ENCODE results near the gene SLC25A6.
"Not testable (repeated sequence)": the region's sequence is repeated elsewhere in the genome, so short reads cannot be mapped to it uniquely, and the experiment has no call there.

The SLC25A6 gene

DNA sequence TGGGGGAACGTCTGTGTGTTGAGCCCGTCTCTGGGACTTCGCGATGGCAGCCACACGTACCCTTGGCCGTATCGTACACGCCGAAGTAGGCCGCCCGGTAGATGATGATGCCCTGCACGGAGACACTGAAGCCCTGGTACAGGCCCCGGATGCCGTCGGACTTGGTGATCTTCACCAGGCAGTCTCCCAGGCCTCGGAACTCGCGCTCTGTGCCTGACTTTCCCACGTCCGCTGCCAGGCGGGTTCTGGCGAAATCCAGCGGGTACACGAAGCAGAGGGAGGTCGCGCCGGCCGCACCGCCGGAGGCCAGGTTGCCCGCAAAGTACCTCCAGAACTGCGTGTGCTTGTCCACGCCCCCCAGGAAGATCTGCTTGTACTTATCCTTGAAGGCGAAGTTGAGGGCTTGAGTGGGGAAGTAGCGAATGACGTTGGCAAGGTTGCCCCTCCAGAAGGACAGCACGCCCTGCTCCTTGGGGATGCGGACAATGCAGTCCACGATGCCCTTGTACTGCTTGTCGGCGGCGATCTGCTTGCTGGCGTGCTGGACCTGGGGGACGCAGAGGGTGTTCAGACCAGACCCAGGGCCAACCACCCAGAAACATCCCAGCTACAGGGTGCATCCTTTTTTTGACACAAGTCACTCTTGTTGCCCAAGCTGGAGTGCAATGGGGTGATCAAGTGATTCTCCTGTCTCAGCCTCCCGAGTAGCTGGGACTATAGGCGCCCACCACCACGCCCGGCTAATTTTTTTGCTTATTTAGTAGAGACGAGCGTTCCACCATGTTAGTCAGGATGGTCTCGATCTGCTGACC, 2.5 kb downstream of the SLC25A6 start:
- no peak for DNase-seq

DNA sequence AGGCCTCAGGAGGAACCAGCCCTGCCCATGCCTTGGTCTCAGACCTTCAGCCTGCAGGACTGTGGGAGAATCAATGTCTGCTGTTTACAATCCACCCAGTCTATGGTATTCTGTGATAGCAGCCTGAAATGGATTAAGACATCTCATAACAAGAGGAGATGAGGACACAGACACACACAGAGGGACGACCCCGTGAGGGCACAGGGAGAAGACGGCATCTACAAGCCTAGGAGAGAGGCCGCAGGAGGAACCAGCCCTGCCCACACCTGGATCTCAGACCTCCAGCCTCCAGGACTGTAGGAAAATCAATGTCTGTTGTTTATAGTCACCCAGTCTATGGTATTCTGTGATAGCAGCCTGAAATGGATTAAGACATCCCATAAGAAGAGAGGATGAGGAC, 3.3 kb downstream of the SLC25A6 start:
- DNase-seq = no peak

DNA sequence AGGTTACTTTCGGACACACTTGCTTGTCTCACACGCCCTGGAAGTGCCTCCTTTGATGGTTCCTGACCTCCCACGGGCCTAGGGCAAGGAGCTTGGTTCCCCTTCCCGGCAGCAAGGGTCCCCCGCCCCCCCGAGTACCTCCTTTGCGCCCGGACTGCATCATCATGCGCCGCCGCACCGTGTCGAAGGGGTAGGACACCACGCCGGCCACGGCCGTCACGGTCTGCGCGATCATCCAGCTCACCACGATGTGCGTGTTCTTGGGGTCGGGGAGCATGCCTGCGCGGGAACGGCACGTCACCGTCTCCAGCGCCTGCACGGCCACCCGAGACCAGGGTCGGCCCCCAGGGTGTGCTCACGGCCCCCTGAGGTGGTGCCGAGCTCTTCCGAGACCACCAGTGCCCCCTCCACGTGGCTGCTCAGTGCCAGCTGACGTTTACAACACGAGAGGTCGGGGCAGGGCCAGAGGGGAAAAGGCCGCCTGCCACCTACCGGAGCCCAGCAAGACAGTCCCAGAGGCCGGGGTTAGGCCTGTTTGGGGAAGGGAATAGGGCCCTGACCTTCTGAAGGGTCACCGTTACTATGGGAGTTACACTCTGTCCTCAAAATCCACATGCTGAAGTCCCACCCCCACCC, 4.7 kb downstream of the SLC25A6 start:
- DNase-seq = no peak

- DNase-seq = no peak
These were observed 5.4 kb downstream of the SLC25A6 start for GRCh38 chrX:1386338-1387127.

GRCh38 chrX:1385253-1386223, 6.4 kb downstream of the SLC25A6 start:
- no peak for DNase-seq

- DNase-seq = no peak
These were observed 7.2 kb downstream of the SLC25A6 start for GRCh38 chrX:1384658-1385252.

DNA sequence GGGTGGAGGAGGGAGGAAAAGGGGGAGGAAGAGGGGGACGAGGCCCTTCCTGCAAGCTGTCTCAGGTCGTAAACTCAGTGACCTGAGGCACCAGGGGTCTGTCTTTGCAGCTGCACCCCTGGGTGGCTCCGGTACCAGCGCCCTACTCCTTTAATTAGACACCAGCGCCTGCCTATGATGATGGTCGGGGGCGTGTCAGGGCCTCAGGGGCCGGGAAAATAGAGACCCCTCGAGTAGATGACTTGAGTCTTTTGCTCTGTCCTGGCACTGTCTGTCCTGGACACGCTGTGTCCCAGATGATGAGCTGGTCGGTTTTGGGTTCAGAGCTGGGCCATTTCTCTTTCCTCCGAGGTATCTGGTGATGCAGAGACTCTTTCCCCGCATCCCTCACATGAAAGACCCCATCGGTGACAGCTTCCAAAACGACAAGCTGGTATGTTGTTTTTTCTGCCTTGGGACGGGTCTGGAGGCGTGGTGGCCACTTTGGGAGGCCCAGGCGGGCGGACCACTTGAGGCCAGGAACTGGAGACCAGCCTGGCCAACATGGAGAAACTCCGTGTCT, 11.2 kb downstream of the SLC25A6 start:
- no peak for DNase-seq

DNA sequence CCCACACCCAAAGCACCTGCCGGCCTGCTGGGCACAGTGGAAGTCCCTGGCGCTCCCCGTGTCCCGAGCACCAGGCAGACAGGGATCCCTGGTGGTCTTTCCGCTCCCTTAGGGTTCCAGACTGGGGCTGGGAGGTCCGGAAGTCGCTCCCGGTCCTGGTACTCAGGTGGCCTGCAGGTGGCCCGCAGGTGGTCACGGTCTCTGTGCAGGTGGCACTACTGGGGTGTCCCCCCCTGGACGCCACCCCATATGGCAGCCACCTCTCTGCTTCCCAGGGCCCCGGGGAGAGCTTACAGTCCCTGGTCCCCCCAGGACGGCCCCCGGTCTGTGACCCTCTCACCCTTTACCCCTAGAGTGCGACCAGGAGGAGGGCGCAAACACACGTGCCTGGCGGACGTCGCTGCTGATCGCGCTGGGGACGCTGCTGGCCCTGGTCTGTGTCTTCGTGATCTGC, 13.6 kb downstream of the SLC25A6 start:
- DNase-seq = no peak

DNA sequence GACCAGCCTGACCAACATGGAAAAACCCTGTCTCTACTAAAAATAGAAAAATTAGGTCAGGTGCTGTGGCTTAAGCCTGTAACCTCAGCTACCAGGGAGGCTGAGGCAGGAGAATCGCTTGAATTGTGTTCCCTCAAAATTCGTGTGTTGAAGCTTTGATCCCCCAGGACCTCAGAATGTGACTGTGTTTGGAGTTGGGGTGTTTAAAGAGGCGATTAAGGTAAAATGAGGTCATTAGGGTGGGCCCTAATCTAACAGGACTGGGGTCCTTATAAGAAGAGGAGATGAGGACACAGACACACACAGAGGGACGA, 23.6 kb downstream of the SLC25A6 start:
- DNase-seq = no peak

GRCh38 chrX:1366363-1366762, 25.6 kb downstream of the SLC25A6 start:
- not testable (repeated sequence) for DNase-seq

- DNase-seq = no peak
These were observed 30.0 kb downstream of the SLC25A6 start for GRCh38 chrX:1361910-1362309.

DNA sequence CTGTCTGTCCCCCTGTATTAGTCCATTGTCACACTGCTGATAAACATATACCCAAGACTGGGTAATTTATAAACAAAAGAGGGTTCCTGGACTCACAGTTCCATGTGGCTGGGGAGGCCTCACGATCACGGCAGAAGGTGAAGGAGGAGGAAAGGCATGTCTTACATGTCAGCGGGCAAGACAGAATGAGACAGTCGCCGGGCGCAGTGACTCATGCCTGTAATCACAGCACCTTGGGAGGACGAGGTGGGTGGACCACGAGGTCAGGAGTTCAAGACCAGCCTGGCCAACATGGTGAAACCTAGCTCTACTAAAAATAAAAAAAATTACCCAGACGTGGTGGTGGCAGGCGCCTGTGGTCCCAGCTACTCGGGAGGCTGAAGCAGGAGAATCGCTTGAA, 30.6 kb downstream of the SLC25A6 start:
- DNase-seq = no peak

GRCh38 chrX:1360171-1360570, 31.7 kb downstream of the SLC25A6 start:
- DNase-seq = no peak

GRCh38 chrX:1359477-1359873, 32.4 kb downstream of the SLC25A6 start:
- DNase-seq = no peak

DNA sequence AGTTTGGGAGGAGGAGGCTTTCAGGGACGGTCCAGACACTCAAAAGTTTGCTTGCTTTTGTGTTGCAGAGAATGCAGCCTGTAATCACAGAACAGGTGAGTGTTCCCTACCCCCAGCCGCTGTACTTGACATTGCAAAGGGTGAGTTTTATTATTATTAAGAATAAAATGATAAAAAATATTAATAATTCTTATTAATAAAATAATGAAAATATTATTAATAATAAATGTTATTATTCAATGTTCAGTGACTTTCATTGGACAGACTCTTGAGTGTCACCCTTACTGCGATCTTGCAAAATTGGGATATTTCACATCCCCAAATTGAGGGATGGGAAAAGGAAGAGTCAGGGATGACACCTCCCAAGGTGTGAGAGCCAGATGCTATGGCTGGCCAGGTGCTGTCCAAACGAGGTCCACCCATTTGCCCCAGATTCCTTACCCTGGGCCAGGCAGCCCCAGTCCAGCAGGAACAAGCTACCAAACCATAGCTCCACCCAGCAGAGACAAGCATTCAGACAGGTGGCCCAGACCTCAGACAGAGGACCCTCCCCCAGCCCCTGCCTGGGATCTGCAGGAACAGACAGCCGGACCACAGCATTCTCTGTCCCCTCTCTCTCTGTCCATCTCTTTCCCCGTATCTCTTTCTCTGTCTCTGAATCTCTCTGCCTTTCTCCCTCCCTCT, 33.0 kb downstream of the SLC25A6 start:
- no peak for DNase-seq

DNA sequence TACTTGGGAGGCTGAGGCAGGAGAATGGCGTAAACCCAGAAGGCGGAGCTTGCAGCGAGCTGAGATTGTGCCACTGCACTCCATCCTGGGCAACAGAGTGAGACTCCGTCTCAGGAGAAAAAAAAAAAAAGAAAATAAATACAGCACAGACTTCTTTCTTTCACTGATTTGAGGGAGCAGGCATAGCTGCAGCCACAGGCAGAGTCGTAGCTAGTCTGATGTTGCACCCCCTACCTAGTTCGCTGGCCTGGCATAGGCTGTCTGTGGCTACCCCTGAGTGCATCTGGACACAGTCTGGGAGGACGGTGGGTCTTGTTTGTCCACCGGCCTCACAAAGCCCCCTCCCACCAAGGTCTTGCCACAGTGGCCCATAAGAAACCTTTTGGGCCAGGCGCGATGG, 33.9 kb downstream of the SLC25A6 start:
- no peak for DNase-seq

- no peak for DNase-seq
These were observed 36.5 kb downstream of the SLC25A6 start for GRCh38 chrX:1355131-1356046.

DNA sequence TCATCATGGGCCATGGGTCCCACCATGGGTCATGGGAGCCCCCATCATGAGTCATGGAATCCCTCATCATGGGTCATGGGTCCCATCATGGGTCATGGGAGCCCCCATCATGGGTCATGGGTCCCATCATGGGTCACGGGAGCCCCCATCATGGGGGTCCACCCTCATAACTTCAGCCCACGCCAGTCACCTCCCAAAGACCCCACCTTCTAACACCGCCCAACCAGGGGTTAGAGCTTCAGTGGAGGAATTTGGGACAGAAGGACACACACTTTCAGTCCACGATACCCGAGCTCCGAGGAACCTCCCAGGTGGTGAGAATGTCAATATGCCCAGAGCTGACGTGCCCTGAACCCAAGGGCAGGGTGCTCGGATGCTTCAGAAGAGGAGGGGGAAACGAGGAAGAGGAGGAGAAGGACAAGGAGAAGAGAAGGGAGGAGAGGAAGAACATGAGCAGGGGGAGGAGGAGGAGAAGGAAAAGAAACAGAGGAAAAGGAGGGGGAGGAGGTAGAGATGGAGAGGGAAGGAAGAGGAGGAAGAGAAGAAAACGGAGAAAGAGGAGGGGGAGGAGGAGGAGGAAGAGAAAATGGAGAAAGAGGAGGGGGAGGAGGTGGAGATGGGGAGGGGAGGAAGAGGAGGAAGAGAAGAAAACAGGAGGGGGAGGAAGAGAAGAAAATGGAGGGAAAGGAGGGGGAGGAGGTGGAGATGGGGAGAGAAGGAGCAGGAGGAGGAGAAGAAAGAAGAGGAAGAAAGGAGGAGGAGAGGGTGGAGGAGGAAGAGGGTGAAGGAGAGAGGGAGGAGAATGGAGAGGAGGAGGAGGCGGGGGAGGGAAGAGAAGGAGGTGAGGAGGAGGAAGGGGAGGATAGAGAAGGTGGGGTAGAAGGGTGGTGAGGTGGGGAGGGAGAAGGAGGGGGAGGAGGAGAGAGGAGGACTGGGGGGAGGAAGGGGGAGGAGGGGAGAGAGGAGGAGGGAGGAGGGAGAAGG, 37.6 kb downstream of the SLC25A6 start:
- DNase-seq = no peak
